Measurements from ENCODE around the gene STK11IP. TPM values are rescaled to one million over a fixed set of nuclear protein-coding genes. Genes with fewer than 3 reads are reported as not detected.

STK11IP gene
- total and polyA plus RNA-seq, 3 donors from 2014 or later, result 81.9 to 134 (median 130) TPM

GRCh38 chr2:219643084-219643473 lies 45.4 kb downstream of the STK11IP start:
- DNase-seq, result no peak
- peak overlapping the region in 1 of 2 donors; percentile 46 for H3K27ac ChIP-seq
- TF ChIP-seq POLR2A (IDR thresholded peaks at IDR 0.05), result no peak
- TF ChIP-seq, protein P1, sequence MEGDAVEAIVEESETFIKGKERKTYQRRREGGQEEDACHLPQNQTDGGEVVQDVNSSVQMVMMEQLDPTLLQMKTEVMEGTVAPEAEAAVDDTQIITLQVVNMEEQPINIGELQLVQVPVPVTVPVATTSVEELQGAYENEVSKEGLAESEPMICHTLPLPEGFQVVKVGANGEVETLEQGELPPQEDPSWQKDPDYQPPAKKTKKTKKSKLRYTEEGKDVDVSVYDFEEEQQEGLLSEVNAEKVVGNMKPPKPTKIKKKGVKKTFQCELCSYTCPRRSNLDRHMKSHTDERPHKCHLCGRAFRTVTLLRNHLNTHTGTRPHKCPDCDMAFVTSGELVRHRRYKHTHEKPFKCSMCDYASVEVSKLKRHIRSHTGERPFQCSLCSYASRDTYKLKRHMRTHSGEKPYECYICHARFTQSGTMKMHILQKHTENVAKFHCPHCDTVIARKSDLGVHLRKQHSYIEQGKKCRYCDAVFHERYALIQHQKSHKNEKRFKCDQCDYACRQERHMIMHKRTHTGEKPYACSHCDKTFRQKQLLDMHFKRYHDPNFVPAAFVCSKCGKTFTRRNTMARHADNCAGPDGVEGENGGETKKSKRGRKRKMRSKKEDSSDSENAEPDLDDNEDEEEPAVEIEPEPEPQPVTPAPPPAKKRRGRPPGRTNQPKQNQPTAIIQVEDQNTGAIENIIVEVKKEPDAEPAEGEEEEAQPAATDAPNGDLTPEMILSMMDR (IDR thresholded peaks at IDR 0.05), result no peak
- peaks cover 53% of the 10 kb centered on the region for H3K4me1 ChIP-seq
- intact Hi-C loops (cut with DNase I; ENCODE audit: low total_unique reads), result loop anchor here (5.0 kb wide), 1 partner anchor 241 kb away; no protein-coding TSS in a partner anchor
- no peaks in the 10 kb centered on the region for H3K9me3 ChIP-seq
- WGBS, 2 donors, result 45 to 59% methylated on average over 6 to 7 of the region's 7 CpGs
- H3K36me3 ChIP-seq (ENCODE audit: low read depth, missing control alignments), result no peaks in the 10 kb centered on the region
- no peaks in the 10 kb centered on the region for H3K27me3 ChIP-seq
- H3K4me3 ChIP-seq, result no peak overlapping the region

DNA sequence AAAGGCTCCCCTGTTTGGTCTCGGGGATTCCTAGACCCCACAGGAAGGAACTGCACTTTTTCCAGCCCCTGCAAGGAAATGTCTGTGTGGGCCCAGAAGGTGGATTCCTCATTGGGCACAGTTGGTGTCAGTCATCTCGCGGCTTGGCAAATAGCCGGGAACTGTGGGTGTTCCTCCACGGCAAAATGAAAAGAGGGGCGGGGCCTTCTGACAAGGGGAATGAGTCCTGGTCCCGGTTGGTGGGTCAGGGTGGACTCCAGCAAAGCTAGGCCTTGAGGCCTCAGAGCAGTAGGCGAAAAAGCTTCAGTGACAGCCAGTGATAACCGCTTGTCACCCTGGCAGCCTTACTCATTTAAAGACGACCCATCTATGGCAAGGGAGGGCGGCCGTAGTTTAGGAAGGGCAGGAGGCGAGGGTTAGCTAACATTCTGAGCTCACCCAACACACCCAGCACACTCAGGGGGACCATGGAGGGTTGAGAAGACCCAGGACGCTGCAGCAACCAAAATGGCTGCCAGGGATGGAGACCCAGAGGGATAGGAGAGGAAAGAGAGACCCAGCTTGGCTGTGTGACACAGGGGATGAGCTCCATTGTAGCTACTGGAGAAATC lies 46.2 kb downstream of the STK11IP start:
- intact Hi-C loops (cut with DNase I; ENCODE audit: low total_unique reads), result loop anchor here (5.0 kb wide), 1 partner anchor 242 kb away; no protein-coding TSS in a partner anchor
- no peaks in the 10 kb centered on the region for H3K36me3 ChIP-seq (ENCODE audit: low read depth, missing control alignments)
- WGBS, 2 donors, result 55 to 68% methylated on average over 14 of the region's 14 CpGs
- TF ChIP-seq POLR2A (IDR thresholded peaks at IDR 0.05), result no peak
- TF ChIP-seq, protein P1 (IDR thresholded peaks at IDR 0.05), result no peak
- H3K27me3 ChIP-seq, result no peaks in the 10 kb centered on the region
- peak; percentile 87 for DNase-seq
- H3K27ac ChIP-seq, result peak overlapping the region; percentile 4 to 46
- no peak overlapping the region for H3K4me3 ChIP-seq
- no peaks in the 10 kb centered on the region for H3K9me3 ChIP-seq
- H3K4me1 ChIP-seq, result peaks cover 45% of the 10 kb centered on the region

DNA sequence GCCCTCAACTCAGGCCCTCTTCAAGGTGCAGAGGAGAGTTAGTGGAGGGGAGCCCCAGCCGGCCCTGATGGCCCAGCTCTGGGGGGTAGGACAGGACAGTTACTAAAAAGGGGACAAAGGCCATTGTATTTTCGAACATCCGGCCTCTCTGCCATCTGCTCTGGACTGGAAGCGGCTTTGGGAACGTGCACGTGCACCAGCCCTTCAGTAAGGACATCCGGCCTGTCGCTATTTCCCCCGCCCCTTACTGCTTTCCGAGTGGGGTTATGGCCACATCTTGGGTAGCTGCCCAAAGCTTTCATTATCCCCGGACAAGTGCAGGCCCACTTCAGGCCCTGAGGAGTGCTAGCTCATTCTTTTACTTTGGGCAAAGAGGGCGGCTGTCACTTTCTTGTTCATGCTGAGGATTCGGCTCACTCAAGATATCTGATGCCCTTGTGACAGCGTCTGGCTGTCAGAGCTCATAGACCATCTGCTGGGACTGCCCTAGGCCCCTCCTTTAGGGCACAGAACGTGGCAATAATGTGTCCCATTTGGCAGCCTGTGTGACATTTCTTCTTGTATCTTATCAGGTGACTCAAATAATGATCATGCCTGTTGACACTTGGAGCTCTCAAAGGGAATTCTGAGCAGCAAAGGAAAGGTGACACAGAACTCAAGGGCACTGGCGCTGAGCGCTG lies 47.3 kb downstream of the STK11IP start:
- 49 to 61% methylated on average over 17 of the region's 17 CpGs for whole genome bisulfite sequencing, 2 donors
- Histone ChIP-seq H3K4me1 (peaks cover 45% of the 10 kb centered on the region), H3K27me3 (no peaks in the 10 kb centered on the region), H3K9me3 (no peaks in the 10 kb centered on the region), H3K27ac (no peak overlapping the region), H3K36me3 (ENCODE audit: low read depth, missing control alignments) (no peaks in the 10 kb centered on the region), H3K4me3 (no peak overlapping the region)
- no peak for DNase-seq
- no peak for TF ChIP-seq POLR2A (IDR thresholded peaks at IDR 0.05)
- TF ChIP-seq, protein P1 (IDR thresholded peaks at IDR 0.05), result no peak
- intact Hi-C loops (cut with DNase I; ENCODE audit: low total_unique reads), result loop anchor here (5.0 kb wide), 1 partner anchor 243 kb away; no protein-coding TSS in a partner anchor

DNA sequence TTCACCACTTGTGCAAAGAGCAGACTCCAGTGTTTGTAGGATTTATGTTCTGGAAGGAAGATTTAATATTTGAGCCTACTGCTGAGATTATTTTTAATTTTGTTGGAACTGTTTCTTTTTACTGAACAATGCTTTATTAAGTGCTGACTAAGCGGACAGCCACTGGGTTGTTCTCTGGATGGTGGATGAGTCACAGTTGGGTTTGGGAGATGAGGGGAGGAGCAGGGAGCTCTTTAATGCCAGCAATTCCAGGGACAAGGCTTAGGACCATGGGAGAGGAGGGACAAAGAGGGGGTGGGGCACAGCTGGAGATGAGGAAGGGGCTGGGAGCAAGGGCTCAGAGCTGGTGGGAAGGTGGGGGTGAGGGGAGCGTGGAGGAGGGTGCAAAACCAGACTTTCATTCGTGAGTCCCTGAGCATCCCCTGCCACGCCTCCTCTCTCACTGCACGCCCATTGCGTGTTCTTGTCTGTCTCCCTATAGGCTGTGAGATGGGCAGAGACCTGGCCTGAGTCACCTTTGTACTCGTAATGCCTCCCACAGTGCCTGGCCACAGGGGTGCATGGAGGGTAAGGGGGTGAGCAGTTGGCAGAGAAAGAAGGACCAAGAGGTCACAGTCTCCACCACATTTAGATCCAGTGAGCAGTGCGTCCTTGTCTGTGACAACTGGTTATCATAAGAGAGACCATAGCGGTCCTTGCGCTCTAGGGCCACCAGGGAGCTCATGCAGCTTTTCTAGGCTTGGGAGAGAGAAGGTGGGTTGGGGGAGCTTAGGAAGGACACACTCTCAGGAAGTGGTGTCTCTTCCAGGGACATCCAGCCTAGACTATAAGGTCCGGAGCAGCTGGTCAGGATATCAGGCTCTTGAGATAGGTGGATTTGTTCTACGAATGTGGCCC lies 48.2 kb downstream of the STK11IP start:
- H3K36me3 ChIP-seq (ENCODE audit: low read depth, missing control alignments), result no peaks in the 10 kb centered on the region
- TF ChIP-seq POLR2A (IDR thresholded peaks at IDR 0.05), result no peak
- TF ChIP-seq, protein P1 (IDR thresholded peaks at IDR 0.05), result no peak
- intact Hi-C loops (cut with DNase I; ENCODE audit: low total_unique reads), result no loop called here
- DNase-seq, result no peak
- 79 to 84% methylated on average over 12 of the region's 12 CpGs for WGBS, 2 donors
- H3K4me3 ChIP-seq, result no peak overlapping the region
- peaks cover 45% of the 10 kb centered on the region for H3K4me1 ChIP-seq
- H3K27ac ChIP-seq, result no peak overlapping the region
- H3K27me3 ChIP-seq, result no peaks in the 10 kb centered on the region
- no peaks in the 10 kb centered on the region for H3K9me3 ChIP-seq
